Activated CD4-positive, alpha-beta T cell treated with anti-CD3 and anti-CD28 coated beads, Interleukin-2, amount 50 U/mL, for 48 hours (primary cell): ENCODE results near the gene HERC4.
"Not testable (repeated sequence)": the region's sequence is repeated elsewhere in the genome, so short reads cannot be mapped to it uniquely, and the experiment has no call there.

Source experiments
- DNase-seq, 2 experiments: peaks; one replicate each; pipeline ENCODE4 v3.0.0-alpha.2; 2020

HERC4 gene

GRCh38 chr10:67936416-67936815 is 138.7 kb downstream of the HERC4 start:
- no peak for DNase-seq

GRCh38 chr10:67935223-67935622 is 139.9 kb downstream of the HERC4 start:
- DNase-seq: no peak

GRCh38 chr10:67934336-67934735 is 140.7 kb downstream of the HERC4 start:
- DNase-seq: no peak

DNA sequence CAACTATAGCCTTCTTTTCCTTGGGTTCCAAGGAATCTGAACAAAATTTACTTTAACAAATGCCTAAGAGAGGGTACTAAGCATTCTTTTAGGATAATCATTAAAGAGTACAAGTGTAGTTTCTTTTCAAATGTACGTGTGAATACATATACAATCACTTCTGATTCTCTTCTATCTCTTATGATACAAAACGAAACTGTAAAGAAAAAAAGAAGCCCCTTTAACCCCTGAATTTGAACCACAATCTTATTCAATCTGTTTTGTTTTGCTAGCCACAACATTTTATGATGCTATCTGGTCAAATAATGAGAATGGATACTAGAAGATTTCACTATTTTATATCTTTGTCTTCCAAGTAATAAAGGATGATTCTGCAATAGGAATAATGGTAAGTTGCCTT is 141.9 kb downstream of the HERC4 start:
- DNase-seq: no peak

DNA sequence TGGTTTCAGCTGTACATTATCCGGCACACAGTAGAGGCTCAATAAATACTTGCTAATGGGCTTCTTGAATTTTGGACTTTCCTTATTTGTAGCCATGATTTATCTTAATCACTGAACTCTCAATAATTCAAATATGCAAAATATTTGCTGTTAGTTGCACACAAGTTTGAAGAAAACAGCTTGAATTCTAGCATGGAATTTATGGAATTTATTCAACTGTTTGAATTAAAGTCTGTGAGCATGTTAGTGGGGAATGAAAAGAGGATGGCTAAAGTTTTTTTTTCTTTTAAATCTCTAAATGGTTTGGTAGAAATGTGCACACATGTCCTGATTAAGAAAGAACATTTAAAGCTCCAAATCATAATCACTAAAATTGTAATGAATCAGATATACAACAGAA is 148.1 kb downstream of the HERC4 start:
- DNase-seq: no peak

DNA sequence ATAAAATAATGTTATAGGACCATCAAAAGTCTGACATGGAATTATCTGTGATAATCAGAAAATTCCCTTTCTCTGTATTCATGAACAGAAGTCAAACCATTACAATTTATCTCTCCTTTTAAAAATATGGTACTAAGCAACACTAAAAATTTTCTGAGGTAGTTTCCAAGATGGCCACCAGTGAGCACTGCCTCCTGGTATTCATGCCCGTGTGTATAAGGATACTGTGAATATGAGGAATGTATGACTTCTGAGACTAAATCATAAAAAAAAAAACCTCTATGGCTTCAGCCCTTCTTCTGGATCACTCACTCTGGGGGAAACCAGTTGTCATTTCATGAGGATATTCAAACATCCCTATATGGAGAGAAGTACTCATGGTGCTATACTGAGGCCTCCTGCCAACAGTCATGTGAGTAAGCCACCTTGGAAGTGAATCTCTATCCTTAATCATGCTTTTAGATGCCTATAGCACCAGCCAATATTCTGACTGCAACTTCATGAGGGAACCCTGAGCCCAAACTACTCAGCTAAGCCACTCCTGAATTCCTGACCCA is 149.6 kb downstream of the HERC4 start:
- DNase-seq: no peak

DNA sequence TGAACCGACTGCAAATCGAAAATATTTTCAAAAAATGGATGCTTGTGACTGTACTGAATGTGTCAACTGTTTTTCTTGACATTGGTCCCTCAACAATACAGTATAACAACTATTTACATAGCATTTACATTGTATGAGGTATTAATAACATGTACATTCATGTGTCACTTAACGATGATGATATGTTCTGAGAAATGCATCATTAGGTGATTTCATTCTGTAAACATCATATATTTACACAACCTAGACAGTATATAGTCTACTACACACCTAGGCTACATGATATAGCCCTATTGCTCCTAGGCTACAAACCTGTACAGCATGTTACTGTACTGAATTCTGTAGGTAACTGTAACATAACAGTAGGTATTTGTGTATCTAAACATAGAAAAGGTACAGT is 150.9 kb downstream of the HERC4 start:
- DNase-seq: no peak

- DNase-seq: no peak
Observed at GRCh38 chr10:67923551-67923950, 151.5 kb downstream of the HERC4 start.

- no peak for DNase-seq
Observed at GRCh38 chr10:67921065-67921464, 154.0 kb downstream of the HERC4 start.

- no peak for DNase-seq
Observed at GRCh38 chr10:67917679-67918078, 157.4 kb downstream of the HERC4 start.

DNA sequence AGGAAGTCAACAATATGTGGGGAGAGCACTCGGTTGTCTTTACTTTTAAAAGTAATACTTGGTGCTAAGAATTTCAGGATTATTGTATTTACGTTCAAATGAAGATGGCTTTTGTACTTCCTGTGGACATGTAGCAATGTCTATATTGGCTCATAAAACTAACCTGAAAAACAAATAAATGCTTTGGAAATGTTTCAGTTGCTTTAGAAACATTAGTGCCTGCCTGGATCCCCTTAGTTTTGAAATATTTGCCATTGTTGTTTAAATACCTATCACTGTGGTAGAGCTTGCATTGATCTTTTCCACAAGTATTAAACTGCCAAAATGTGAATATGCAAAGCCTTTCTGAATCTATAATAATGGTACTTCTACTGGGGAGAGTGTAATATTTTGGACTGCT is 157.9 kb downstream of the HERC4 start:
- DNase-seq: no peak

- no peak for DNase-seq
Observed at GRCh38 chr10:67914777-67915340, 160.2 kb downstream of the HERC4 start.

DNA sequence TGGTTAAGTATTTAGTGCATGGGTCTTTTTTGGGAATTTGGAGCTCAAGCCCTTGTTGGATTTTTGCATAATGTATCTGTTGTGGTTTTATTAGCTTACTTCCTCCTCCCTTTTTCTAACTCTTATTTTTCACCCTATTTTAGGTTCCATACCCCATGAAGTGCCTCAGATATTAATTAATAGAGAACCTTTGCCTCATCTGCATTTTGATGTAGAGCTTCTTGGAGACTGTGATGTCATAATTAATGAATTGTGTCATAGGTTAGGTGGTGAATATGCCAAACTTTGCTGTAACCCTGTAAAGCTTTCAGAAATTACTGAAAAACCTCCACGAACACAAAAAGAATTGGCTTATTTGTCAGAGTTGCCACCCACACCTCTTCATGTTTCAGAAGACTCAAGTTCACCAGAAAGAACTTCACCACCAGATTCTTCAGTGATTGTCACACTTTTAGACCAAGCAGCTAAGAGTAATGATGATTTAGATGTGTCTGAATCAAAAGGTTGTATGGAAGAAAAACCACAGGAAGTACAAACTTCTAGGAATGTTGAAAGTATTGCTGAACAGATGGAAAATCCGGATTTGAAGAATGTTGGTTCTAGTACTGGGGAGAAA is 162.6 kb downstream of the HERC4 start:
- no peak for DNase-seq

DNA sequence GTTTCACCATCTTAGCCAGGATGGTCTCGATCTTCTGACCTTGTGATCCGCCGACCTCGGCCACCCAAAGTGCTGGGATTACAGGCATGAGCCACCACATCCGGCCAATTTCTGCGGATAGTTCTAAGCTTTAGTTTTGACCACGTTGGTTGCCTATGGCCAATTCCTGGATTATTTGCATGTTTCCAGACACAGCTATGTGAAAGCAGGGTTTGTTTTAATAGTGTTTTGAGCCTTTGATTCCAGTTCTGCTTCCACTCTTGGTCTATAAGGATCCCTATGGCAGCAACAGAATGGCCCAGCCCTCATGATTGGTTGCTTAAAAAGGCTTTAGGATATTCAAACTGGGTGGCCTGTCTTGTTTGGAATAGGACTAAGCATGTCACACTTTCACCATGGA is 171.5 kb downstream of the HERC4 start:
- no peak for DNase-seq

- no peak for DNase-seq
Observed at GRCh38 chr10:67893637-67894036, 181.4 kb downstream of the HERC4 start.

DNA sequence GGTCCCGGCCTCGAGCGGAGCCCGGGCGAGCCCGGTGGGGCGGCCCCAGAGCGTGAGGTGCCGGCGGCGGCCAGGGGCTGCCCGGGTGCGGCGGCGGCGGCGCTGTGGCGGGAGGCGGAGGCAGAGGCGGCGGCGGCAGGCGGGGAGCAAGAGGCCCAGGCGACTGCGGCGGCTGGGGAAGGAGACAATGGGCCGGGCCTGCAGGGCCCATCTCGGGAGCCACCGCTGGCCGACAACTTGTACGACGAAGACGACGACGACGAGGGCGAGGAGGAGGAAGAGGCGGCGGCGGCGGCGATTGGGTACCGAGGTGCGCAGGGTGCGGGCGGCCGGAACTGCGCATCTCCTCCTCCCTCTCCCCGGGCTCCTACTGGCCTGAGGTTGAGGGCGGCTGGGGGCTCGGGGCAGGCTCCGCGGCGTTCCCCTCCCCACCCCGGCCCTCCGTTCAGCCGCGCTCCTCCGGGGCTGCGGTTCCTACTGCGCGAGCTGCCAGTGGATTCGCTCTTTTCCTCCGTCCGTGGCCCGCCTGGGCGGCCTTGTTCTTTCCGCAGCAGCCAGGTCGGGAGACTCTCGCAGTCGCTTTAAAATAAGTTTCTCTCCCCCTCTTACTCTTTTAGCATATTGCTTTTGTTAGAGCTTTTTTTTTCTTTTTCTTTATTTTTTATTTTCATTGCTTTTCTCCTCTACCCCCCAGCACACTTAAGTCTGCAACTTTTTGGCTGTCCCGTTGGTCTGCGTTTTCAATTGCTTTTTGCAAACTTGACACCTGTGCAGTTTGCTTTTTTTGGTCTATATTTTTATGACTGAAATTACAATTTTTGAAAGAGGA is 190.0 kb downstream of the HERC4 start:
- DNase-seq: peak; percentile 75 to 79

DNA sequence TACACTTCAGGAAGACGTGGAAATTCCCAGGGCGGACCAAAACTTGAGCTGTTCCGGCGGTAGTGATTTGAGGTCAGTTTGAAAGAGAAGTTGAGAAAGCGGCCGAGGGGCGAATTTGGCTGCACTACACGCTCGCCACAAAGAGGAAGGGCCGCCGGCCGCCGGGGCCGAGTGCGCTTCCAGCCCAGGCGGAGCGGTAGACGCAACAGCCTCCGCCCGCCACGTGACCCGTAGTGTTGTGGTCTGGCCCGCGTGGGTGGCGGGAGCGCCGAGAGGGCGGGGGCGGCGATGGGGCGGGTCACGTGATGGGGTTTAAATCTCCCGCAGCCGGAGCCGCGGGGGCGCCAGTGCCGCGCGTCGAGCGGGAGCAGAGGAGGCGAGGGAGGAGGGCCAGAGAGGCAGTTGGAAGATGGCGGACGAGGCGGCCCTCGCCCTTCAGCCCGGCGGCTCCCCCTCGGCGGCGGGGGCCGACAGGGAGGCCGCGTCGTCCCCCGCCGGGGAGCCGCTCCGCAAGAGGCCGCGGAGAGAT is 190.7 kb downstream of the HERC4 start, which contains the start of gene SIRT1:
SIRT1 (plus strand) TSS at position 344 of the 529 bp plus-strand sequence; CDS start at position 410, 66 bp downstream.
- DNase-seq: peak; percentile 91 to 92

GRCh38 chr10:67883710-67884312 is 191.3 kb downstream of the HERC4 start:
- no peak for DNase-seq

- DNase-seq: no peak
Observed at GRCh38 chr10:67878133-67878532, 196.9 kb downstream of the HERC4 start.

DNA sequence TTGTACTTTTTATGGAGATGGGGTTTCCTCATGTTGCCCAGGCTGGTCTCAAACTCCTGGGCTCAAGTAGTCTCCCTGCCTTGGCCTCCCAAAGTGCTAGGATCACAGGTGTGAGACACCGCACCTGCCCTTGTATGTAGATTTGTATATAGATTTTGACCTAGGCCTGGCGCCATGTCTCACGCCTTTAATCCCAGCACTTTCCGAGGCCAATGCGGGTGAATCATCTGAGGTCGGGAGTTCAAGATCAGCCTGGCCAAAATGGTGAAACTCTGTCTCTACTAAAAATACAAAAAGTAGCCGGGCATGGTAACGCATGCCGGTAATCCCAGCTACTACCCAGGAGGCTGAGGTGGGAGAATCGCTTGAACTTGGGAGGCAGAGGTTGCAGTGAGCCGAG is 197.7 kb downstream of the HERC4 start:
- not testable (repeated sequence) for DNase-seq

GRCh38 chr10:67875340-67876238 is 199.5 kb downstream of the HERC4 start:
- no peak for DNase-seq
